GM19467 (cell line): ENCODE measurements around the gene SNAPC4.

Experiments used
- ATAC-seq: cut with Tn5 transposase; IDR thresholded peaks from one replicate; pipeline ENCODE4 v1.9.1; 2021; ENCODE audit warnings: mild to moderate bottlenecking, moderate library complexity; ENCODE audit not compliant: unreplicated experiment

SNAPC4 gene

DNA sequence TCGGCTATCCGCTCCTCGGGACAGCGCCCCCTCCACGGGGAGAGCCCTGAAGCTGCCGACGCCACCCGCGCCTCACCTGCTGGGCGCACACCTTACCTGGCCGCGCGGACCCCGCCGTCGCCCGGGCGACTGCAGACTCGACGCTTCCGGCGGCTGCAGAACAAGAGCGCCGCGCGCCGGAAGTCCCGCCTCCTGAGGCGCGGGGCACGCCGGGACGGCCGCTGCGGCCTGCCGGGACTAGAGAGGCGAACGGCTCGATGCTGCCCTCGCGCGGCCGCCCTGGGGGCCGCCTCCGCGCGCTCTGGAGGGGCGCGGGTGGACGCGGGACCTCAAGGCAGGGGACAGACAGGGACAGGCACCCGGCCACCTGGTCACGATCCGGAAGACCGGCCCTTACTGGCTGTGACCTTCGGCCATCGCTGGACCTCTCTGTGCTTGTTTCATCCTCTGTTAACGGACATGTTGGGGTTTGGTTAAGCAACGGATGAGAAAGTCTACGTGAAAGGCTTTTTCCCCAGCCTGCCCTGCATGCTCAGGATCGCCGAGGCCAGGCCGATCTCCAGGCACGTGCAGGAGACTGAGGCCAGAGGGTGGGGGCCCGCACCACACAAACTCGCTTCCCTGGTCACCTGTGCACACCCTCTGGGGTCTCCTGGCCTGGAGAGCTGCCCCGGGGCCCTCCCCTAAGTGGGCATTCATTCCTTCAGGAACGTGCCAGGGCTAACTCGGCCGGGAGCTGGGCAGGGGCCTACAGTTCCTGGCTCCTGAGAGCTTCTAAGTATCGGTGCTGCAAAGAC, at the start of gene SNAPC4:
Gene SNAPC4 (minus strand): TSS at position 133 of the 797 bp plus-strand sequence. CDS start 1,742 bp downstream, outside the sequence.
- peak; percentile 74 for ATAC-seq

- ATAC-seq: no peak
These were observed 48.7 kb upstream of the SNAPC4 start for GRCh38 chr9:136448655-136449054.

GRCh38 chr9:136447173-136447778, 47.3 kb upstream of the SNAPC4 start:
- ATAC-seq: no peak

GRCh38 chr9:136445799-136446198, 45.8 kb upstream of the SNAPC4 start:
- no peak for ATAC-seq

DNA sequence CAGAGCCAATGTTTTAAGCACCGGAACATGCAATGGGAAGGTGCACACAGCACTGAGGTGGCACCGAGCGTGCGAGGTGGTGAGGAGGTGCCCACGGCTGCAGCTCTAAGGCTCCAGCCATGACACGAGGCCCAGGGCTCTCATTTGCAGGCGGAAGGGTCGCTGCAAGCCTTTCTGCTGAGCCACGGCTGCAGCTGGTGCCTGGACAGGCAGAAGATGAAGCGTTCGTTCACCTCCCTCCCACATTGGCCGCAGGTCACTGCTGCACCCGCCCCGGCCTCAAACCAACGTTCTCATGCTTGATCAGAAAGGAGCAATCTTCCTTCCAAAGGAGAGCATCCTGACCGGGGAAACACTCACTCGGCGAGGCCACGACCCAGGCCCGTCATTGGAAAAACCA, 44.1 kb upstream of the SNAPC4 start:
- no peak for ATAC-seq

DNA sequence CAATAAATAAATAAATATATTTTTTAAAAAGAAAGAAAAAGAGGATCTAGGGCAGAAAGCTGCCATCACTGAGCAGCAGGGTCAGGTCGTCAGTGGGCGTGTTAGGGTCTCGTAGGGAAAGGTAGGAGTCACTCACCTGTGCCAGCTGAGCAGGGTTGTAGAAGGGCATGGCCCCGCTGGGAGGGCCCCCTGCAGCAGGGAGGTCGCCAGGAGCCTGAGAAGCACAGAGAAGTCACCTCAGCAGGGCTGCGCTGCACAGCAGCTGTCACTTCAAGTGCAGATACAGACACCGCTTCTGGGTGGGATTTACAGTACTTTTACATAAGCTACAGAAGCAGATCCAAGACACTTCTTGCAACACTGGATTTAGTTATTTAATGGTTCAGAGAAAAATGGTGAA, 43.7 kb upstream of the SNAPC4 start:
- ATAC-seq: no peak

- no peak for ATAC-seq
These were observed 43.1 kb upstream of the SNAPC4 start for GRCh38 chr9:136443087-136443486.

DNA sequence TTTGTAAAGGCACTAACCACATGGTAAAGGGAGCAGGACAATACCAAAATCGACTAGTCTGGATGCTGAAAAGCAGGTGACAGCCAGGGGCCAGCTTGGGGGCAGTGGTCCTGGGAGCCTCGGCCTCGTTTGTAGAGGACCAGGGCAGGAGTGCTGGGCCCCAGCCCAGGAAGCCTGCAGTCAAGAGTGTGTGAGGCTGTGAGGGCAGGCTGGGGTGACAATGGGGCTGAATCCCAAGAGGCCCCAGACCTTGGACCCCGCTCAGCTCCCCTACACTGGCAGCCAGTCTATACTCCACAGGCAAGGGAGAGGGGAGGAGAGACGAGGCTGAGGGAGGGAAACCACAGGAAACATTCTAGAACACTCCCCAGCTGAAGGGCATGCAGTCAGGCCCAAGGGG, 42.3 kb upstream of the SNAPC4 start:
- no peak for ATAC-seq

- ATAC-seq: no peak
These were observed 41.8 kb upstream of the SNAPC4 start for GRCh38 chr9:136441681-136442245.

DNA sequence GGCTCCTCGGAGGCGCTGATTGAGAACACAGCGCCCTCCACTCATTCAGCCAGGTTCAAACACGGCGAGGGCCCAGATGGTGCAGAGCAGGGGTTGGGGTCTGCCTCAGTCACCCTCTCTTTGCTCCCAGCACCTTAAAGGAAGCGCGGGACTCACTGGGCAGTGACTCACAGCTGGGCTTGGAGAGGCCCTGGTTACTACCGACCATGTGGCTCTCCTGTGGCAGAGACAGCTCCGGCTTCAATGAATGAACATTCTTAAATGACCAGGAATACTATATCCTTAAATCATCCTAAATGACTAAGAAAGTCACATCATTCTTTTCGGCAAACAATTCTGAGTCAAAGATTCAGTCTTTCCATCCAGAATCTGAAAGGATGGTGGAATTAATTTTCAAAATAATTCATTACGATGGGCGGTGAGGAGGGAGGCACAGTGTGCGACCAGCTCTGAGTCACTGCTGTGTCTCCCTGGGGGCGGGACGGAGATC, 41.3 kb upstream of the SNAPC4 start:
- no peak for ATAC-seq

DNA sequence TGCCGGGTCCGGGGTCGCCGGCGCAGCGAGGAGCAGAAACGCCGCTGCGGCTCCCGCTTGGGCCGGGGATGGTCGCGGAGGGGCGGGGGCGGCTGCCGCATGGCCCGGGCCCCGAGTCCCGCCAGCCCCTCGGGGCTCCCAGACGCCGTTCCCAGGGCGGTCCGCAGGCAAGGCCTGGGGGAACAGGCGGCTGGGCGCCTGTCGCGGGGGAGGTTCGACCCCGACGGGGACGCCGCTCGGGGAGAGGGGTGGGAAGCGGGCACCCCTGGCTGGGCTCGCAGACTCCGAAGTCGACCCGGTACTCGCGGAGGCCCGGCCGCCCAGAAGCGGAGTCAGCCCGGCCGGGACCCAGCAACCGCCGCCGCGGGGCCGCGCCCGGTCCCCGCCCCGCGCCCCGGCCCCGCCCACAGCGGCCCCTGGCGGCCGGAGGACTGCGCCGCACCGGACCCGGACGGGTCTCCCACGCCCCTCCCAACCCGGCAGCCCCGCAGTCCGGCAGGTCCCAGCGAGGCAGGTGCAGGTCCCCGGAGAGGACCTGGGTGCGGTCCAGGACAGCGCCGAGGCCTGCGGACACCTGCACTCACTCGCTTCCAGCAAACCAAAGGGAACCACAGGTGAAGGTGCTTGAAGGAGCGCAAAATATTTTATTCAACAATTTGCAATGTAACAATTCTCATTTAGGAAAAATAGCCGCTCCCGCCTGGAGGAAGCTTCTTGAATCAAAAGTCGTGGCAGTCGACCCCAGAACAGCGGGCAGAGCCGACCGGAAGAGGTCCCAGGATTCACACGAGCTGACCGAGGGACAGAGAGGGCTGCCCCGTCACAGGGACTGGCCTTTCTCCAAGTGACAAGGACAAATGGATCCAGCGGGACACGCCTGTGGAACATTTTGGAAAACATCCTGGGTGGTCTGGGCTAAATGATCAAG, 39.8 kb upstream of the SNAPC4 start, which contains the start of gene INPP5E:
Gene INPP5E (minus strand): TSS at position 365 of the 928 bp plus-strand sequence. CDS start 426 bp downstream, outside the sequence.
- ATAC-seq: peak; percentile 56

GRCh38 chr9:136438548-136439480, 38.8 kb upstream of the SNAPC4 start:
- peak; percentile 39 for ATAC-seq

GRCh38 chr9:136437839-136438547, 38.0 kb upstream of the SNAPC4 start:
- no peak for ATAC-seq

GRCh38 chr9:136437430-136437829, 37.5 kb upstream of the SNAPC4 start:
- no peak for ATAC-seq

DNA sequence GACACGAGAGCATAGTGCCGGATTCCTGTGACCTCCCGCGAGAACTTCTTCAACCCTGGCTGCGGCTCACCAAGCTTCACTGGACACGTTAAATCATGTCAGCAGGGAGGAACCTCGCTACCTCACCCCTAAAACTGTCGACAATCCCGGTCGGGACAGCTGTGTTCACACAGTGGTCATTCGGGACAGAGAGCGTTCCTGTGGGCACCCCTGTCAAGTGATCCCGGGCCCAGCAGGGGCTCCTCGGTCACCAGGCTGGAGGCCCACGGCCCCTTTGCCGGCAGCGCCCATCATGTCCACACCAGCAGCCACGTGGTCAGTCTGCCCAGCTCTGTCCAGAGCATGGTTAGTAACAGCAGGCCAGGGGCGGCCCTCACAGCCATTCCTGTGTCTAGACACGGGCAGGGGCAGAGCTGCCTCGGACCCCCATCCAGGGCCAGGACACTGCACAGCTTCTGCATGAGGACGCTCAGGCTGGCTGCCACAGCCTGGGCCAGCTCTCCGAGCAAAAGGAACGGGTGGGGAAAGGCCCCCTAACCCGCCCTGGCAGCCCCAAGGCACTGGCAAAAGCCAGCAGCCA, 36.2 kb upstream of the SNAPC4 start:
- no peak for ATAC-seq

DNA sequence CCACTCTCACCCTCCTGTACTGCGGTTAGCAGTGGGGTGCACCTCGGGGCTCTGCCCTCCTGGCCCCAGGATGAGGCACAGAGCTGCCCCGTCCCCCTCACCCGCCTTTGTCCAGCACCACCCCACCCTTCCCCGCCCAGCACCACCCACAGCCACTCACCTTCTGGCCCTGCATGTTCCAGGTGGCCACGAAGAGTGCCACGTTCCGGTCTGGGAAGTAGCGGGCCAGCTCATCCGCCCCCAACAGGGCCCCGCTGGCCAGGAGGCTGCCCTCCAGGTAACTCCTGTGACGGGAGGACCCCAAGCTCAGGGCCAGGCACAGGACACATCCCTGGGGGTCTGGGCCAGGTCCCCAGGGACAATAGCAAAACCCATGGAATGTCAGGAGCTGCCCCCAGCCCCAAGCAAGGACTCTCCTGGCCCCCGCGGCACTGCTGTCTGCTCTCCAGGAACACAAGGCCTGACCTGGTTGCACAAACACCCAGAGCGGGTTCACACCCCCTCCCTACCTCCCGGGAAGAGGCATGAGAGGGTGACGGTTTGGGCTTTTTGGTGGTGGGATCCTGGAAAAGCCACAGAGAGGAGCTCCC, 34.7 kb upstream of the SNAPC4 start:
- no peak for ATAC-seq

- no peak for ATAC-seq
These were observed 34.0 kb upstream of the SNAPC4 start for GRCh38 chr9:136433849-136434579.
